HG03196 (cell line): Measurements from ENCODE around the gene DCC.
A peak's percentile ranks its signal among the peaks of the same experiment; 100 is the strongest.
"Not testable (repeated sequence)": the region's sequence is repeated elsewhere in the genome, so short reads cannot be mapped to it uniquely, and the experiment has no call there.

ENCODE experiments used
- ATAC-seq: cut with Tn5 transposase; IDR thresholded peaks from one replicate; pipeline ENCODE4 v1.9.1; 2021; ENCODE audit not compliant: unreplicated experiment

DCC gene

DNA sequence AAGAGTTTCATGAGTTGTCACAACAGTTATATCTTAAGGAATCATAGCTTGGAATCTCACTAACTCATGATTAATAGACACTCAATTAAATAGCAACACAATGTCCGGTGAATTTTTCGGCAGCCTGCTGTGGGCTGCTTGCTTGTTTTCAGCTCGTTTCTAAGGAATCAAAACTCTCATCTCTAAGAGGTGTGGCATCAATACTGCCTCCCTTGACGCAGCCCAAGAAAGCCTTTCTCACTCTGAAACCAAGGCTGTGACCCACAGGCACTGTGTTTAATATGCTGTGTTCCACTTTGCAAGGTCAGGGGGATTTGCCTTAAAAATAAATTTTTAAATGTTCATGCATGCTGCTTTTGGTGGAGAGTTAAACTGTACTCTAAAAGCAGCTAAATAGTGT, 5.4 kb downstream of the DCC start:
- ATAC-seq: no peak

DNA sequence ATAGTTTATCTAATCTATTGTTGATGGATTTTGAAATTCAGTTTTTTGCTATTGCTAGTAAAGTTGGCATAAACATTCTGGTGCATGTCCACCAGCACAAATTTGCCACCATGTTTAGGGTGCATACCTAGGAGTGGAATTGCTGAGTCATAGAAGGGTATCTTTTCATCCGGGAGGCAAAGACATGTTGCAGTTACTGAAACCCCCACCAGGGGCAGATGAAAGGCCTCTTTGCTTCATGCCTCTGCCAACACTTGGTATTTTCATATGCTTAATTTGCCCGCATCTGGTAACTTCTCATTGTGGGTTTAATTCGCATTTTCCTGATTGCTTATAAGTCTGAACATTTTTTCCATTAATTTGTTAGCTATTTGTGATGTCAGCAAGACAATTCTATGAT, 8.2 kb downstream of the DCC start:
- no peak for ATAC-seq

GRCh38 chr18:52349498-52349897, 9.5 kb downstream of the DCC start:
- no peak for ATAC-seq

- ATAC-seq: no peak
Measured at GRCh38 chr18:52352920-52353319, 12.9 kb downstream of the DCC start.

DNA sequence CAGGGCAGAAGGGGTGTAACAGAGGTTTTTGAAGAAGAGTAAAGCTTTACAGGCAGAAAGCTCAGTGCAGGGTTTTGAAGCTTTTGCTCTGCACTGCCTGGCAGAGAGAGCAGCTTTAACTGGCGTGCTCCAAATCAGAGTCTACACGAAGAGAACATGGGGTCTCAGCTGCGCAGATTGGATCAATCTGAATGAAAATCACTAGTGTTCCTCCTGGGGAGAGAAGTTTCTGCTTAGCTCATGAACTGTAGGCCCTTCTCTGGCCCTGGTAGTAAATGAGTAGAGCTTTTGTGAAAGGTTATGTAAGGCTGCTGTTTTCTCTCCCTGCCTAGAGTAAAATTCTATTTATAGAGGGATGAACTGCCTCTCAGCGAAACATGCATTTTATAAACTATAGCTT, 13.6 kb downstream of the DCC start:
- no peak for ATAC-seq

GRCh38 chr18:52363861-52364260, 23.9 kb downstream of the DCC start:
- no peak for ATAC-seq

DNA sequence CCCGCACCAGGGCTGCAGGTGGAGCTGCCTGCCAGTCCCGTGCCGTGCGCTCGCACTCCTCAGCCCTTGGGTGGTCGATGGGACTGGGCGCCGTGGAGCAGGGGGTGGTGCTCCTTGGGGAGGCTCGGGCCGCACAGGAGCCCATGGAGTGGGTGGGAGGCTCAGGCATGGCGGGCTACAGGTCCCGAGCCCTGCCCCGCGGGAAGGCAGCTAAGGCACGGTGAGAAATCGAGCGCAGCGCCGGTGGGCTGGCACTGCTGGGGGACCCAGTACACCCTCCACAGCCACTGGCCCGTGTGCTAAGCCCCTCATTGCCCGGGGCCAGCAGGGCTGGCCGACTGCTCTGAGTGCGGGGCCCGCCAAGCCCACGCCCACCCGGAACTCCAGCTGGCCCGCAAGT, 26.9 kb downstream of the DCC start:
- ATAC-seq: not testable (repeated sequence)

- no peak for ATAC-seq
Measured at GRCh38 chr18:52367953-52368742, 28.2 kb downstream of the DCC start.

- no peak for ATAC-seq
Measured at GRCh38 chr18:52370841-52371240, 30.8 kb downstream of the DCC start.

- ATAC-seq: no peak
Measured at GRCh38 chr18:52376104-52376503, 36.1 kb downstream of the DCC start.

DNA sequence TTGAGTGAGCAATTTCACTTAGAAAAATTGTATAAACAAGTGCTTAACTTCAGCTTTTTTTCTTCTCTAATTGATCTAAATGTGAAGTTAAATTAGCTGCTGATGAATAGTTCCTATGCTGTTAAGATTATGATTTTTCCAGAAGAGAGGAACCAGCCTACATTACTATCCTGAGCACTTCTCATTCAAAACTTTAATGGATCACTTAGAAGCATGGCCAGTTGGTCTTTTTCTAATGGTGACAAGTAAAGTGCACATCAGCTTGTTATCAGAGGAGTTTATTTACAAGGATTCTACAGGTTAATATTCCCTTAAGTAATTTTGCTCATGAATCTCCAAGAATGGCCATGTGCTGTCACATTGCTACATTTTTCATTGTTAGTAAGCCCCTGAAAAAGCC, 37.1 kb downstream of the DCC start:
- ATAC-seq: no peak

GRCh38 chr18:52386306-52386705, 46.3 kb downstream of the DCC start:
- no peak for ATAC-seq

- ATAC-seq: no peak
Measured at GRCh38 chr18:52387175-52387574, 47.2 kb downstream of the DCC start.

- ATAC-seq: no peak
Measured at GRCh38 chr18:52391810-52392559, 52.0 kb downstream of the DCC start.

DNA sequence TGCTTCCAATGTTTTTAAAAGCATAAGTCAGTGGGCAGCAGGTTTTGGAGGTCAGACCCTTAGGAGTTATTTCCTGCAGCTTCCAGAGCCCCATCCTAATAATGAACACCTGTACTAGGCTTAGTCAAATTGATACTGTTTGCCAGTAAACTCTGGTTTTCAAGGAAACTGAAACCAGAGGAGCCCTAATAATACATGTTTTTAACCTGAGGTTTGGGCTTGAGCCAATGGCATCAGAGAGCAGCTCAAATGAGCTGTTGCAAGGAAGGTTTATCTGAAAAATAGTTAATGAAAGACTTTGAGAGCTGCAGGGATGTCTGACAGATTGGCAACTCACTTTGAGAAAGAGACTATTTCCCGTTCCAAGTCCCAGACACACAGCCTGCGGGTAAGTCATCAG, 54.6 kb downstream of the DCC start:
- no peak for ATAC-seq

DNA sequence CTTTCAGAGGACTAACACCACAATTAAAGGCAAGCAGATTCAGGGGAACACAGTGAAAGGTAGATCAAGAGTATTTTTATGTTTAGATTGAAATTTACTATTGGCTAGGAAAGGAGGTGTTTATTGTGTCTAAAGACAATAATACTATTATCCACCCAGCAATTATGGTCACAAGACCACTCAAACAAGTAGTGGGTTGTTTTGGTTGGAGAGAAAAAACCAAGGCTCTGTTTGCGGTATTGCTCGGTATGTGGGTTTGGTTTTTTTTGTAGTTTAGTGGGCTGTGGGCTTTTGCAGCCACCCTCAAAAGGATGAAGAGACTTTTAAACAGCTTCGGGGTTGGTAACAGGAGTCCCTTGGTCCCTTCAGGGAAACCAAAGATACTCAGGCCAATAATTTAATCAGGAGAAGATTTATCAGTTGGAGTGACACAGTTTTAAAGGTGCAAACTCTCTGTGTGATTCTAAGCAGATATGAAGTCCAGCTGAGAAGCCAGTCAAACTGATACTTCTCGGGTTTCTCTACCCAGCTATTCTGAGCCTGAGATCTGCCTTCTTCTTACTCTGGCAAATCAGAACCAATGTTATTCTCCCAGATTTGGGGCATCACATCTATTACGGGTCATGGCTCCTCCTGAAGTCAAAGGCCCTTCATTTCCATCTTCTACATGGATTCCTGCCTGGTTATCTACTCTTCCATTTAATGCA, 55.3 kb downstream of the DCC start:
- ATAC-seq: no peak

DNA sequence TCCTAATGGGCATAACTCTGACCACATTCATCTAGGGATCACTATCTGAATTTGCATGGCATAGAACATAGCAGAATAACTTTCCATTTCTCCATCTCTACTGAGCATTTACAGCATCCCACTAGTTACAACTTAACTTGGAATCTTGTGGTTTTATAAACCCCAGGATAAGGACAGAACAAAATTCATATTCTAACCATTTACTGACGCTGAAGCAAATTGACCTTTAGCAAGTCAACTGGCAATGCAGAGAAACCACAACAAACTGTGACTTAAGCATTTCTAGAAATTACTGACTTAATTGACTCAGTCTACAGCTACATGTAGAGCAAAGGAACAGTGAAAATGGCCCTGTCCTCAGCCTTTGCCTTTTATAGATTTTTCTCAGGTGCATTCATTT, 61.2 kb downstream of the DCC start:
- no peak for ATAC-seq

DNA sequence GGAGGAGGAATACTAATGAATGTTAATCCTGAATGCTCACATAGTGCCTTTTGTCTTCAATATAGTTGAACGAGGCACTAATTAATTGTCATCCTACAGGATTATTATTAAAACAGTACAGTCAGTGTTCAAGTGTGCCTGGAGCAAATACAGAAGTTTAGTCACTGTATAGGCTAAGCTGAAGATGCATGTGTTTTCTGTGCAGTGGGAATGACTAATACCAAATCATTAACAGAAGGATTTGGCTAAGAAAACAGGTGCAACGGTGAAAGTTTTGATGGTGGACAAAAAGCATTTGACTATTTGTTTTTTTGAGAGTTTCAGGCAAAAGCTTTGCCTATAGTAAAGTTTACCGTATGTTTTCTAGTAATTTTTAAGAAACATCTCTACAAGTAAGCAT, 62.8 kb downstream of the DCC start:
- no peak for ATAC-seq

DNA sequence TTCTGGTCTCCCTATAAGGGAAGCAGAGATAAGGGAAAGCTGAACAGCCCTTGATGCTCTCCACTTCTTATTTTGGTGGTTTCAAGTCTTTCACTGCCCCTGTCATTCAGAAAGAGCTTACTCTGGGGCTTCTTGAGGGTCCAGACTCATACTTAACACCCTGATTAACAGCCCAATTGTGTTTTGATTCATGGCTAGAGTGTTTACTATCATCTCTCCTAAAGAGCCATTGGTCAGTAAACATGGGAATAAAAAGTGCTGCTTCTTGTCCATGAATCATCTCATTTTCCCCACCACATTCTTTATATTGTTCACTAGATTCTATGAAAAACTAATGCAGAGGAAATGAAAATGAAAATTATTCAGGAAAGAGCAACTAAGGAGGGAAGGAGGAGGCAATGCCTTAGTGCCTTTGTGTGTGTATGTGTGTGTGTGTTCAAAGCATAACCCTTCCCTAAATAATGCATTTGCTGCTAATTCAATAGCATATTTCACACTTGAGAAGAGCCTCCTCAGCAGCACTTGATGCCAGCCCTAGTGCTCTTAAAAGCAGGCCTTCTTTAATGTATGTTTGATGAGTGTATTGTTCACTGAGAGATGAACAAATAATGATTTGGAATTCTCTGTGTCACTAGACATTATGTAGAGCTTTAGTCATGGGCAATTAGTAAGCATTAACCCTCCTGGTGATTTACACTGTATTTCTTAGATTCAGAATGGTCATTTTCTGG, 63.5 kb downstream of the DCC start:
- ATAC-seq: no peak

DNA sequence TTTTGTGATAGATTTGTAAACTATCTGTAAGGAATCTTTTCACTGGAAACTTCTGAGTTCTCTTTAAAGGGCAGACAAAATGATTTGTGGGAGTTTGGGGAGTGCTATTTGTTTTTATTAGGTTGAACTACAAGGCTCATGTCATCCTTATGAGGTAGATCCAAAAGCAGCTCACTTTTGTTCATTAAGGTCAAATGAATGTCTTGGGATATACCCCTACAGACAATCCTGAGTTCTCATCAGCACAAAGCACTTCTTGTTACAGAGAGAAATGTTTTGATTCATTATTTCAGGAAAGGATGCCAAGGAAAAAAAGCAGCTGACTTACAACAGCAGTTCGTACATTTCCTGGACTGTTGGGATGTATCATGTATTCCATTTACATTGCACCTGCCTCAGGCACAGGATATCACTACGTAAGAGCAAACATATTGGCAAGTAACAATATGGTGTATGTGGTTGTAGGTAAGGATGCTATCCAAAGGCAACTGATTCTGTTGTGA, 68.9 kb downstream of the DCC start:
- ATAC-seq: no peak

- peak; percentile 97 for ATAC-seq
Measured at GRCh38 chr18:52409727-52410126, 69.7 kb downstream of the DCC start.
